Upper lobe of left lung (tissue), 4 donors: ENCODE measurements around the gene KCNJ11.

Experiments used
- EP300 ChIP-seq, 4 donors: sonication (generic); formaldehyde crosslinking; IDR thresholded peaks; one replicate each; pipeline ENCODE4 v1.5.1; 2017; ENCODE audit warnings: antibody characterized with exemption in 4 of 4, control low read depth in 2 of 4
- POLR2A ChIP-seq, 4 donors: fragments of 450-650 bp; IDR thresholded peaks; one replicate each; pipeline ENCODE4 v1.5.1; 2016 to 2017; ENCODE audit warnings: antibody characterized with exemption in 4 of 4, mild to moderate bottlenecking in 2 of 4
- POLR2AphosphoS5 ChIP-seq, 2 donors: sonication (generic); formaldehyde crosslinking; IDR thresholded peaks; one replicate each; pipeline ENCODE4 v1.5.1; 2017; ENCODE audit warnings: antibody characterized with exemption in 2 of 2
- TF ChIP-seq, protein P1 (sequence below), 6 experiments: fragments of 450-650 bp in 4 of 6; fragments of 200-600 bp in 2 of 6; sonication (generic) in 2 of 6; IDR thresholded peaks; one replicate each; pipeline ENCODE4 v1.5.1; 2016 to 2019; ENCODE audit warnings: antibody characterized with exemption in 6 of 6

GRCh38 chr11:17402486-17402885 is 14.0 kb upstream of the KCNJ11 start:
- no peak for TF ChIP-seq POLR2AphosphoS5 (IDR thresholded peaks at IDR 0.05)
- TF ChIP-seq, protein P1, sequence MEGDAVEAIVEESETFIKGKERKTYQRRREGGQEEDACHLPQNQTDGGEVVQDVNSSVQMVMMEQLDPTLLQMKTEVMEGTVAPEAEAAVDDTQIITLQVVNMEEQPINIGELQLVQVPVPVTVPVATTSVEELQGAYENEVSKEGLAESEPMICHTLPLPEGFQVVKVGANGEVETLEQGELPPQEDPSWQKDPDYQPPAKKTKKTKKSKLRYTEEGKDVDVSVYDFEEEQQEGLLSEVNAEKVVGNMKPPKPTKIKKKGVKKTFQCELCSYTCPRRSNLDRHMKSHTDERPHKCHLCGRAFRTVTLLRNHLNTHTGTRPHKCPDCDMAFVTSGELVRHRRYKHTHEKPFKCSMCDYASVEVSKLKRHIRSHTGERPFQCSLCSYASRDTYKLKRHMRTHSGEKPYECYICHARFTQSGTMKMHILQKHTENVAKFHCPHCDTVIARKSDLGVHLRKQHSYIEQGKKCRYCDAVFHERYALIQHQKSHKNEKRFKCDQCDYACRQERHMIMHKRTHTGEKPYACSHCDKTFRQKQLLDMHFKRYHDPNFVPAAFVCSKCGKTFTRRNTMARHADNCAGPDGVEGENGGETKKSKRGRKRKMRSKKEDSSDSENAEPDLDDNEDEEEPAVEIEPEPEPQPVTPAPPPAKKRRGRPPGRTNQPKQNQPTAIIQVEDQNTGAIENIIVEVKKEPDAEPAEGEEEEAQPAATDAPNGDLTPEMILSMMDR (IDR thresholded peaks at IDR 0.05) = no peak
- no peak for TF ChIP-seq EP300 (IDR thresholded peaks at IDR 0.05)
- TF ChIP-seq POLR2A (IDR thresholded peaks at IDR 0.05) = no peak
